ENCODE results near the gene ANKFN1.

The ANKFN1 gene

GRCh38 chr17:56144223-56144622, 9.1 kb upstream of the ANKFN1 start:
- no peak for FAIRE-seq

DNA sequence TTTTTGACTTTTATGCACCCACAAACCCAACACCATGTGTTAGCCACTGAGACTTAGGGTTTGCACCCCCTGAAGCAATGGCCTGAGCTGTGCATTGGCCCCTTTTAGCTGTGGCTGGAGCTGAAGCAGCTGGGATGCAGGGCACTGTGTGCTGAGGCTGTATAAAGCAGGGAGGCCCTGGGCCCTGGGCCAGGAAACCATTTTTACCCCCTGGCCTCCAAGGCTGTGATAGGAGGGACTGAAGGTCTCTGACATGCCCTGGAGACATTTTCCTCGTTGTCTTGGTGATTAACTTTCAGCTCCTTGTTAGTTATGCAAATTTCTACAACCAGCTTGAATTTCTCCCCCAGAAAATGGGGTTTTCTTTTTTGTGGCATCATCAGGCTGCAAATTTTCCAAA, 6.7 kb upstream of the ANKFN1 start:
- FAIRE-seq: no peak

DNA sequence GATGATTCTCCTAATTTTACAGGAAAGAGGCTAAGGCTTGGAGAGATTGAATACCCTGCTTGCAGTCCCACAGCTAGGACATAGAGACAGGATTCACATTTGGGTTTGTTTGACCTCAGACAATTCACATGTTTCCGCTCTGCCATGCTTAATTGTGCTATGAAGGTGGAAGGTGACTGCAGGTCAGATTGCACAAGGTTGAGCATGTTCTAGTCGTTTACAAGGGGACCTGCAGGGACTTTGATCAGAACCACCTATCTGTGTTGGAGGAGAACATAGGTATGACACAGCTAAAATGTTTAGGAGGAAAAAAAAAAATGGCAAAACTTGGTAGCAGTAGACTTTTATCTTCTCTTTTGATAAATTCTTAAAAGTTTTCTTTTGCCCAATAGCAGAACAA, 4.9 kb upstream of the ANKFN1 start:
- no peak for FAIRE-seq

DNA sequence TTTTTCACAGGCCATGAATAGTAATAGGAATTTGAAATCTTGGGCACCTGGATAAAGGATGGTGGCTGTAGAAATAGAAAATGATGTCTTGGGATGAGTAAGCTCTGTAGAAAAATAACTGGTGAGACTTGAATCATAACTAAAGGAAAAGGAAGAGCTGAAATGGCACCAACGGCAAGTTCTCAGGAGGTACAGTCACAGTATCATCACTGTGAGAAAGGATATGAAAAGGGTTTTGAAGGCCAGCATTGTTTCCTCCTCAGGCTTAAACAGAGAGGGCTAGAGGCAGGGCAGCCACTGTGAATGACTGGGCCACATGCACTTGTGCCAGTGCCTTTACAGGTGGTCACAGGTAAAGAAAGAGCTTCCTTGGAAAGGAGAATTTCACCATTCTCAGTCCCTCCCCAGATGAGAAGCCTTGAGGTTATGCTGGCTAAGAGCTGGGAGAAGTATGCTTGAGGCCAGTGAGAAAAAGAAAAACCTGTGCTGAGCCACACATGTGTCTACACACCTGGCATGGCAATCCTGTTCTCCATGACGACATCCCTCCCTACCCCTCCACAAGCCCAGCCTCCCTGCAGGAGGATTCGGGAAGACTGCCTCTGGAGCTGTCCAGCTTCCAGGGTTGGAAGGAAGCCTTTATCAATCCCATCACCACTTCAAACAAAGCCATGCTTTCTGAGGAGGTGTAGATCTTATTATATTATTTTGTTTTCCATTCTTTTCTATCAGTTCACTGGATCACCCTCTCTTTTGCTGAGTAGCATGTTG, 3.8 kb upstream of the ANKFN1 start:
- FAIRE-seq: no peak

GRCh38 chr17:56150649-56151048, 2.6 kb upstream of the ANKFN1 start:
- no peak for FAIRE-seq

GRCh38 chr17:56157845-56158244, 4.6 kb downstream of the ANKFN1 start:
- FAIRE-seq: no peak

DNA sequence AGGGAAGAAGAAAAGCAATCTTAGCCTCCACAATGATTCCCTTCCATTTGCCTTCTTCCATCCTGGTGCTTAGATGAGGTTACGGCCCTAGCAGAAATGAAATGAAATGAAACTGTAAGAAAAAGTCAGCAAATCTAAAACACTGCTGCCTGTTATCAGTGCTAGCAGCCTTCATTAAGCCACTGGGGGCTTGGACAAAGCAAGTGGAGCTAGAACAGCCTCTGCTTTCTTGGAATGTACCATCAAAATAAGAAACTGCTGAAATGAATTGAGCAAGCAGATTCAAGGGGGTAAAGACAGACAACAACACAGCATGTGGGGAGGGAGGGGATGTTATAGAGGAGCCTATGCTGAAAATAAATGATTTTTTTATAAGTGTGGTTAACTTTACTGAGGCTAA, 5.1 kb downstream of the ANKFN1 start:
- no peak for FAIRE-seq

GRCh38 chr17:56158915-56159825, 5.9 kb downstream of the ANKFN1 start:
- no peak for FAIRE-seq

- FAIRE-seq: no peak
These were observed 6.6 kb downstream of the ANKFN1 start for GRCh38 chr17:56159826-56160380.

- no peak for FAIRE-seq
These were observed 7.1 kb downstream of the ANKFN1 start for GRCh38 chr17:56160422-56160821.

DNA sequence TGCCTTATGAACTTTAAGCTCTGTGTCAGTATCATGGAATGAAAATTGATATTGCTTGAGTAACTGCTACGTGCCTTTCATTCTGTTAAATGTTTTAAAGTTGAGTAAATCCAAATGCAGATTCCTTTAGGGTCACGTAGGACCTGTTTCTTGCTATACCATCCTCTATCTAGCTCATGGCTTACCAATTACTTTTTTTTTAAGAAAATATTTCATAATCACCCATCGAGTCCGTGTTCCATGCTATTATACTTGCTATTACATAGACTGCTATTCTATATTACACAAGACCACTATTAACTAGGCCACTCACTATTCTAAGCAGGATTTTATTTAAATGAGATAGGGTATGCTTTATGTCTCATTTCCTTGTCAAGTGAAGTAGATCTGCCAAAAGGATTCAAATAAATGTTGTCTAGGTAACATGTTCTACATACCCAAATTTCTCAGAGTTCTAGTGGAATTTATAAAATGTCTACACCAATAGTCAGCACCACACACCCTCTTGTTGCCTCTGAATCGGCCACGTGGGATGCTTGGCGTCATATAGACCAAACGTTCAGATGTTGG, 11.9 kb downstream of the ANKFN1 start:
- FAIRE-seq: no peak

GRCh38 chr17:56167491-56167890, 14.2 kb downstream of the ANKFN1 start:
- FAIRE-seq: no peak

DNA sequence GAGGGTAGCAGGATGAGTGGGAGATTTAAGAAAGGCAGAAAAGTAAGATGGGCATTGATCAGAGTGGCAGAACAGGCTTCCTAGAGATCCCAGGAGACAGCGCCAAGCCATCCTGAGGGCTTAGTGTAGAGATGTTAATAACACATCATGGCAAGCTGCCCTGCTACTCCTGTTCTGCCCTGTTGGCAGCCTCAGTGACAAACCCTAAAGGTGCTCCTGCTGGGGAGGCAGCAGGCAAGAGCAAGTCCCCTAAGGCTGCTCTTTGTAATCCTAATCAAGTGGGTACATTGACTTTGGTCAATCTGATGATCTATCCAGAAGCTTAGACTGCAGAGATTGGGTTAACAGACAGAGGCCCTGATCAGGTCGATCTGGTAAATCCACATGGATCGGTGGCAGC, 16.3 kb downstream of the ANKFN1 start:
- no peak for FAIRE-seq

DNA sequence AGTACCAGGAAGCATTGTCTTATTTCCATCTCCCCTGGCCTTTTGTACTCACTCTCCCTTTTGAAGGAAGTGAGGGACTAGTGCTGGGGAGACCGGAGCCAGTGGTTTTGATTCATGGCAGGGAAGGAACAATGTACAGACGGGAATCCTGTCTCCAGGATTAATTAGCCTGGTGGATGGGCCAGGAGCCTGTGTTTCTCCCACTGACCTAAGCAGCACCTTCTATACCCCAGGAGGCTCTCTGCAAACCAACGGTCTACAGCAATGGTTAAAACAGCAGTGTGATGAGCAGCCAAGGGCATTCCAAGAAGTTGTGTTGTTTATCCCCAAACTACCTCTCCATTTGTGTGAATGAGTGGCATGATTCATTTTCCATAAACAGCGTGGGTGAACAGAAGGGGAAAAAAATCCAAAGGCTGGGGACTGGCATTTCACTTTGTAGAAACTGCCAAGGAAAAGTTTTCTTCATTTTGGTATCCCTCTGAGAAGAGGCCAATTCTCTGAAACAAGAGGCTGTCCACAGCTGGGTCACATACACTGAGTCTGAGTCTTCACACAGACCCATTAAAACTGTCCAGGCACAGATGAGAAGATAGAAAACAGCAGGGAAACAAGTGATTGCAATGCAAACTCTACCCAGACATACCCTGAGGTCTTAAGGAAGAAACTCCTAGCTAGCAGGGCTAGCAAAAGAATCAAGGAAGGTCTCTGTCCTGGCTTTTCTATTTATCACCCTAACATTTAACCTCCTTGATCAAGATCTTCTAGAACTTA, 18.1 kb downstream of the ANKFN1 start:
- FAIRE-seq: no peak

DNA sequence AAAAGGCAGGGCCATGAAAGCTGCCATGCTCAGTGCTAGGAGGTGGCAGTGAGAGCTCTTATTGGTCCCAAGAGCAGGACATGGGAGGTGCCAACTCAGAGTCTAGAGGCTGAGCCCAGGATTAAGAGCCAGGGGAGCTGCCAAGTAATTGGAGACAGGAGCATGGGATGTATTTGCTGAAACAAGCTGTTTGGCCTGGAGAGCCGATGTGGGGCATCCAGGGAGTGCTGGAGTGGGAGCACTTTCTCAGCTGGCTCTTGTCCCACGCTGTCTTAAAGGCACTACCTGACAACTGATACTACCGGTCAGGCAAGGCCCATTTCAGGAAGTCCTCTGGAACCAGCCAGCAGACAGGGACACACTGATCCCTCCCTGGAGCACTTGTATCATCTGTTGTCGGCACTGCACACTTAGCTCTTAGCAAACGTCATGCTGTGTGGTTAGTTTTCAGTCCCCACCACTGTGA, 19.3 kb downstream of the ANKFN1 start:
- no peak for FAIRE-seq

DNA sequence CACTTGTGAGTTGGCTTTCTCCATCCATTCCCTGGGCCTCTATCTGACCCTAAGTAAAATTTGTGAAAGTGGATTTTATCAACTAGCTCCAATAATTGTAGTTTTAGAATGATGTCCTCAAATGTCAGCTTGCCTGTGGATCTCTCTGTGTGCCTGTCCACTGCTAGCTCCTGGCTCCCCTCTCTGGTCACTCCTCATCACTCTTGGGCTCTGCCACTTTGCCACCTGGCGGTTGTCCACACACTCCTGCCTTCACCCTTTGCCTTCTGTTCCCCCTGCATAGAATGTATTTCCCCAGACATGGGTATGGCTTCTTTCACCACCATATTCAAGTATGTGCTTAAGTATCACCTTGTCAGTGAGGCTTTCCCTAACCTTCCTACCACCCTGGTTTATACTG, 19.8 kb downstream of the ANKFN1 start:
- FAIRE-seq: no peak

- FAIRE-seq: no peak
These were observed 20.9 kb downstream of the ANKFN1 start for GRCh38 chr17:56173958-56174835.

DNA sequence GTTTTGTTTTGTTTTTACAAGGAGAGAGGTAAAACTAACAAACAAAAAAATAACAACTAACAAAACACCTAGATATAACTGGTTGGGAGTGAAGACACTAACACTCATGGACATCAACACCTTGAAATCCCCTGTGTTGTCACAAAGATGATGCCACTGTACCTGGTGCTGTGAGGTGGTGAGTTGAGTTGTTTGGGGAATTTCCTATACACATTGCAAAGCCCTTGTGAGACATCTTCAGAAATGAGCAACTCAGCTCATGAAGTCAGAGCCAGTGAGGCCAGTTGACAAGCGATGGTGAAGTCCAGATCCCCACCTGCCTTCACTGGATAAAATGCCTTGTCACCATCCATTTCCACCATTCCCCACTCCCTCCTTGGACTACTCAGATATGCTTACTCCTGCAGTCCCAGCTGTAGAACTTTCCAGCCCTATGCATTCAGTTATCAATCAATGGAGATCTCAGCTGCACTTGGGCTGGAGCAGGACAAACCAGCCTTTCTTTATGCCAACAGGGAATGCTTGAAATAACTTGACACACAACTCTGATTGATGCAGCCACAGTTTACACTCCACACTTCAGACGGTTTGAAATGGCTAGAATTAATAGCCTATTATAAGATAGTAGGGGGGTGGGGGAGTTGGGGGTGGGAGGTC, 22.2 kb downstream of the ANKFN1 start:
- no peak for FAIRE-seq

- FAIRE-seq: no peak
These were observed 22.8 kb downstream of the ANKFN1 start for GRCh38 chr17:56176091-56176490.

DNA sequence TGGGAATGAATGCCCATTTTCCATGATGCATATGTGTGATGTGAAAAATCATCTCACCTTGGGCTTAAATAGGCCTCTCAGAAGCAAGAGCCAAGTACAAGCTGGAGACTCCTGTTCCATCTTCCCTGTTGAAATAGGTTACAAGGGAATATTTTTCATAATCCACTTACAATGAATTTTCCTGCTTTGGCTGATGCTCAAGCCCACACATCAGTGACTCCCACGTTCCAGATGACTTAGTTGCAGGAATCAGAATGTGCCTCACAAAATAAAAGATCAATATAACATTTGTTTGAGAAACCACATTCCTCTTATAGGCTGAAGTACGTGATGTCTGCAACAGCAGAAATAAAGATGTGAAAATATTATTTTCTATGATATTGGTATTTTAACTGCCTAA, 24.1 kb downstream of the ANKFN1 start:
- no peak for FAIRE-seq

DNA sequence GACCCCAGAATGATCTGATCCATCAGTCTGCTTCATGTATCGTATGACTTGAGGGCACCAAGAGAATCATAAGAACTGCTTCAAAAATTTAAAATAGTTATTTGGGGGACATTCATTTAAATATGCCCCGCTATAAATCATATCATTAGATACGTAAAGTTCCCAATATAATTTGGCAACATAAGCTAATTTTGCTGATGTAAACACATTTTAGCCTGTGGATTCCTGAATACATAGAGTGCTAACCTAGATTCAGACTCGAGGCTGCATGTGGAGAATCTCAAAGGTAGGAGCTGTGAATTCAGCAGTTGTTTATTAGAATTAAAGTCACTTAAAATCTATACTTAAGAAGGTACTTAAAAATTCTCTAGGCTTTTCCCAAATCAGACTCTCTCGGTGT, 24.9 kb downstream of the ANKFN1 start:
- FAIRE-seq: no peak
